CD4-positive, alpha-beta T cell treated with Interleukin-17A for 4 hours (primary cell): Measurements from ENCODE around the gene FBXL19.
"Not testable (repeated sequence)": the region's sequence is repeated elsewhere in the genome, so short reads cannot be mapped to it uniquely, and the experiment has no call there.

Source experiments
- DNase-seq: peaks from one replicate; pipeline ENCODE4 v3.0.0-alpha.2; 2020; ENCODE audit warnings: mixed read lengths

The FBXL19 gene

GRCh38 chr16:30923554-30924075 lies at the start of gene FBXL19:
FBXL19 (plus strand) TSS chr16:30923572; CDS start chr16:30925755, 2,183 bp downstream.
- no peak for DNase-seq

DNA sequence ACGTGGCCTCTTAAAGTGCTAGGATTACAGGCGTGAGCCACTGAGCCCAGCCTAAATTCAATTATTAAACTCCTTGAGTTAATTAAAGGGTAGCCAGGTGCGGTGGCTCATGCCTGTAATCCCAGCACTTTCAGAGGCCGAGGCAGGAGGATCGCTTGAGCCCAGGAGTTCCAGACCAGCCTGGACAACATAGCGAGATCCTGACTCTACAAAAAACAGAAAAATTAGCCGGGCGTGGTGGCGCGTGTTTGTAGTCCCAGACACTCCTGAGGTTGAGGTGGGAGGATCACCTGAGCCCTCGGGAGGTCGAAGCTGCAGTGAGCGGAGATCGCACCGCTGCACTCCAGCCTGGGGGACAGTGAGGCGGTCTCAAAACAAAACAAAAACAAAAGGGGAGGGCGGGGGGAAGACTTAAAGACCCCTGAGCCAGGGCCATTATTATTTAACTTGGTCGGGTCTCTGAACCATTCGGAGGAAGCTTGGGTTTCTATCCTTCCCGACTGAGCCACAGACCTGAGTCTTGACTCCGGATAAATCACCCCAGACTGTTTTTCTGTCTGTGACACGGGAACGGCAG lies 49.0 kb upstream of the FBXL19 start:
- no peak for DNase-seq

DNA sequence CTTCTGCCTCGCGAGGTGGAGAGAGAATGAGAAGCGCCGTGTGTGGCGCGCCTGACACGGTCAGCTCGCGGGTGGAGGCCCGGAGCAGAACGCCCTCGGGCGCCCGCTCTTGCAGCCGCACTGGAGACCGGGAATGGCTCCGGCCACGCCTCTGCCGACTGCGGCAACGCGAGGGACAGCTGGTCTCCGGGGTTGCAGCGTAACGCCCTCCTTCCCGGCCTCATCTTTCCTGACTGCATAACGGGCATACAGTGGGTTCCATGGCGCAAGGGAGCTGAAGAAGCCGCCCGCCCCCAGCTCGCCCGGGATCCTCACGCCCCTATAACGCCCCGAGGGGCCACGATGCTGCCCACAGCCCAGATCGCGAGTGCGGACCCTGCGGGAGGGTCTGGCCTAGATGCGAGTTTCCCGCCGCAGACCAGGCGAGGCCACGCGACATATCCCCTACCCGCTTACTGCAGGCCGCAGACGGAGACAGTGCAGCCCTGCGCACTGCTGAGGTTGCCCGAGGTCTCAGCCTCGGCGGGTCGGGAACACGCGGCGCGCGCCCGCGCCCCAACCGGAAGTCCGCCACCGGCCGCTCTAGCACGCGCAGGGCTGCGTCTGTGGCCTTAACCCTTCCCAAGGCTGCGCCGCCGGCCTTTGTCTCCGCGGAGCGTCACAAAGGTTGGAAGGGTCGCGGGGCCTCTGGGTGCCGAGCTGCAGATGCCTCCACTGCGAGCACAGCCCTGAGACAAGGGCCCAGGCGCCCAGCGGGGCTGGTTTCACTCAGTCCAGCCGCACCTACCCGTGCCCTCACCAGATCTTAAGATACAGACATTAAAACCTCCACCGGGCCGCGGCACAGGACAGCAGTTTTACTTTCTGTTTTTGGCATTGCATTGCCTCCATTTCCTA lies 48.3 kb upstream of the FBXL19 start:
- DNase-seq, result peak; percentile 93

DNA sequence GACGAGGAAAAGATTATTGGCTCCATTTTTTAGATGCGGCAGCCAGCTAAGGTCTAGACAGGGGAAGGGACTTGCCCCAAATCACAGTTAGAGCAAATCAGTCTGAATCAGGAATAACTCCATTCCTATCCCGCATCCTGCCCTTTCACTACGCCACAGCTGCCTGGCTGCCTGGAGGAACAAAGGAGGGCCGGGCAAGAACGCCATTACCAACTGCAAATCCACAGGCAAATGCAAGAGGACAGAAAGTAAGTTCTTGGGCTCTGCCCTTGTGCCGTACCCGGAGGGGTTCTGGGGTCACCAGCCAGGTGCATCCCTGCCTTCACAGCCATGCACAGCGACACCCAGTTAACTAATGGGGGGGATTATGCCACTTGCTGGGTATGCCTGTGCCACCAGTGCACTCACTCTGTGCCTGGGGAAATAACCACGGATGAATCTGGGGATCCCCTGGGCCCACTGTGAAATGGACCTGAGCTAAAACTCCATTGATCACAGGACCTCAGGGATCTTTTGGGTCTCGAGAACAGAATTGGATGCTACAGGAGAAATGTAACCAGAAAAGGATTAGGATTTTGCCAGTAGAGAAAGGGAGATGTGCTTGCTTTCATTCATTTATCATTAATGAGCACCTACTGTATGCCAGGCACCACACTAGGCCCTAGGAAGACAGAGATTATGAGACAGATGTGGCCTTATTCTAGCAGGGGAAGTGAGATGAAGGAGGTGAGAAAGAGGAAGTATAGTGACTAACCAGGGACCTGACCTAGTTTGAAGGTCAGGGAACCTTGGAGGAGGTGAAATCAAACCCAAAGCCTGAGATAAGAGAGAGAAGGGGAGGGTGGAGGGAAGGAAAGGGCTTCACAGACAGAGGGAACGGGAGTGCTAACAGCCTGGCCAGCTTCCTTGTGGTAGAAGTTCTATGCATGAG lies 47.2 kb upstream of the FBXL19 start:
- peak; percentile 33 for DNase-seq

DNA sequence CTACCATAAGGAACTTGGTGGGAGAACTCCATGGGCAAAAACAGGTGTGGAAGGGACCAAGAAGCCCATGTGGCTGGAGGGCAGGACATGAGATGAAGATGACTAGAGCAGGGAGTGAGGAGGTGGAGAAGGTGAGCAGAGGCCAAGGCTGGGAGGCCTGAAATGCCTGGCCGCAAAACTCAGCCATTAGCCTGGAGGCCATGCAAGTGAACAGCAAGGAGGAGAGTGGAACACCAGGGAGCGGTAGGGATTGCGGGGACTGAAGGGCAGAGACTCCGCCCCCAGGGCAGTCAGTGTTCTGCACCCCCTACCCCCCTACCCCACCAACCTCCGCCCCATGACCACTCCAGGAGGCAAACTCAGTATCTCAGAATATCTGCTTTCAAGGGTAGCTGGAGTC lies 46.5 kb upstream of the FBXL19 start:
- DNase-seq, result no peak

- DNase-seq, result no peak
Observed at GRCh38 chr16:30882429-30883310, 40.7 kb upstream of the FBXL19 start.

DNA sequence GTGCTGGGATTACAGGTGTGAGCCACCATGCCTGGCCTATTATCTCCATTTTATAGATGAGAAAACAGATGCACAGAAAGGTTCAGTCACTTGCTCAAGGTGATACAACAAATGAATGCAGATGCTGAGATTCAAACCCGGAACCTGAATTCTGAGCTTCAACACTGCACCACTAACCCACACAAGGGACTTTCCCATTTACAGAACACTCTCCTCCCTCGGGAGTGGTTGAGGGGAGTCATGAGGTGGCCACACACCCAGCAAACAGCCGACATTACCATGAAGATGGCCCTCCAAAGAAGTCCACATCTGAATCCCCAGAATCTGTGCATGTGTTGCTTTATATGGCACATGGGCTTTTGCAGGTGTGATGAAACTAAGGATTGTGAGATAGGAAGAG lies 38.6 kb upstream of the FBXL19 start:
- no peak for DNase-seq

DNA sequence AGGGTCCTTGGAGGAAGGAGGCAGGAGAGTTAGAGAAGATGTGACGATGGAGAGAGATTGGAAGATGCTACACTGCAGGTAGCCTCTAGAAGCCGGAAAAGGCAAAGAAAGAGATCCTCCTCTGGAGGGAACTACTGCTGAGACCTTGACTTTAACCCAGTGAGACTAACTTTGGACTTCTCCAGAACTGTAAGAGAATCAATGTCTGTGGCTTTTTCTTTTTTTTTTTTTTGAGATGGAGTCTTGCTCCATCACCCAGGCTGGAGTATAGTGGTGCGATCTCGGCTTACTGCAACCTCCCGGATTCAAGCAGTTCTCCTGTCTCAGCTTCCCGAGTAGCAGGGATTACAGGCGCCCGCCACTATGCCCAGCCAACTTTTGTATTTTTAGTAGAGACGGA lies 38.2 kb upstream of the FBXL19 start:
- no peak for DNase-seq

DNA sequence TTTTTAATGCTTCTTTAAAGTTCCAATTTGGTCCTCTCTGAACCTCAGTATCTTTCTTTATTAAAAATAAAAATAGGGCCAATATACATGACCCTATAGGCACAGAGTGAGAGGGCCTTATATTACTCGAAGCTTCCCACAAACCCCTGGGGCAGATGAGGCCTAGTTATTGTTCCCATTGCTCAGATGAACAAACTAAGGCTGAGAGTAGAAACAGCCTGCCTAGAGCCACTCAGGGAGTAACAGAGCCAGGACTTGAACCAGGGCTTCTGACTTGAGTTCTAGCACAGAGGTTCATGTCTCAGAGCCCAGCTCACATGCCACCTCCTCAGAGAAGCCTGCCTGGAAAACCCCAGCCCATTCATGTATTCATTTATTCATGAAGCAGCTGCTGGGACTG lies 37.2 kb upstream of the FBXL19 start:
- no peak for DNase-seq

GRCh38 chr16:30887927-30888326 lies 35.4 kb upstream of the FBXL19 start:
- no peak for DNase-seq

- no peak for DNase-seq
Observed at GRCh38 chr16:30888856-30889499, 34.4 kb upstream of the FBXL19 start.

DNA sequence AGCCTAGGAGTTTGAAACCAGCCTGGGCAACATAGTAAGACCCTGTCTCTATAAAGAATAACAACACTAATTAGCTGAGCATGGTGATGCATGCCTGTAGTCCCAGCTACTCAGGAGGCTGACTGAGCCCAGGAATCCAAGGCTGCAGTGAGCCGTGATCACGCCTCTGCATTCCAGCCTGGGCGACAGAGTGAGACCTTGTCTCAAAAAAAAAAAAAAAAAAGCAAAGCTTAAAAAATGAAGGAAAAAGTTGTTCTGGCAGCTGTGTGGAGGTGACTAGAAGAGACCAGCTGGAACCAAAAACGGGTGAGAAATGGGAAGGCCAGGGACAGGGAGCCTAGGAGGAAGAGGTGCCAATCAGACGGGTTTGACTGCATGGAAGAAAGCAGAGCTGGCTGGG lies 33.7 kb upstream of the FBXL19 start:
- DNase-seq, result no peak

DNA sequence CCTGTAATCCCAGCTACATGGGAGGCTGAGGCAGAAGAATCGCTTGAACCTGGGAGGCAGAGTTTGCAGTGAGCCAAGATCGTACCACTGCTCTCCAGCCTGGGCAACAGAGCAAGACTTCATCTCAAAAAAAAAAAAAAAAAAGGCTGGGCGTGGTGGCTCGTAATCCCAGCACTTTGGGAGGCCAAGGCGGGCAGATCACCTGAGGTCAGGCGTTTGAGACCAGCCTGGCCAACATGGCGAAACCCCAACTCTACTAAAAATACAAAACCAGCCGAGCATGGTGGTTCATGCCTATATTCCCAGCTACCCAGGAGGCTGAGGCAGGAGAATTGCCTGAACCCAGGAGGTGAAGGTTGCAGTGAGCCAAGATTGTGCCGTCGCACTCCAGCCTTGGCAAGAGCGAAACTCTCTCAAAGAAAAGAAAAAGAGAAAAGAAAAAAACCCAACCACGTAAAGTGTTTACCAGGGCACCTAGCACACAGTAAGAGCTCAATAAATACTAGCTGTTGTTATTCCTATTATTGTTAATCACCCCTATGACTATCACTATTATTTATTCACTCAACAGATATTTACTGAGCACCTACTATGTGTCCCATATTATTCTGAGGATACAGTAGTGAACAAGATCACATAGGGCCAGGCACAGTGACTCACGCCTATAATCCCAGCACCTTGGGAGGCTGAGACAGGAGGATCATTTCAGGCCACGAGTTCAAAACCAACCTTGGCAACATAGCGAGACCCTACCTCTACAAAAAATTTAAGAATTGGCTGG lies 32.1 kb upstream of the FBXL19 start:
- DNase-seq, result not testable (repeated sequence)

DNA sequence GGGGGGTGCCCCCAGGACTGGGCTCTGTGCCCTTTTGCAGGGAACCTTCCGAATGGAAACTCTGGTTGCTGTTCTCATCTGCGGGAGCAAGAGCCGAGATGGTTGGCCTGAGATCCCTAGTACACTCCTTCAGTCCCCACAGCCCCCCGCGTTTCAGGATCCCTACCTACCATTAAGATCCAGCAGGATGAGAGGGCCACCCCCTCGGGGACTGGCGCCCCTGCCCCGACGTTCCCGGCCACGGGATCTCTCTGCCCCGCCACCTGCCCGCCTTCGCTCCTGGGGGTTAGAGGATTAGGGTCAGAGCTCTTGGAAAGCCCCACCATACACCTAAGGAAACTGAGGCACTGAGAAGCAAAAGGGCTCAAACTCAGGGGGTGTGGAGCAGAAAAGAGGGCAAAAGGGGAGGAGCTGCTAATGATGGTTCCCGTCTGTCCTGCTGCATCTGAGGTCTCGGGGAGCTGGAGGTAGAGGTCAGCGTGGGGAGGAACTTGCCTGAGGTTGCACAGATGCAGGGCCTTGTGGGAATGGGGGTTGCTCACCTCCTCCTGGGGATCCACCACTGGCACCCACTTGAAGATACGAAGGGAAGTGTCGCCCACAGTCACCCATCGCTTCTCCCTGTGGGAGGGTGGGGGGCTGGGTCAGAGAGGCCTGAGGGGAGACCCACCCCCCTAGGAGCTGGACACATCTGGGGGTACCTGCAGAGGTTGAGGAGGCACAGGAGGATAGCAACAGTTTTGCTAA lies 30.5 kb upstream of the FBXL19 start:
- no peak for DNase-seq

DNA sequence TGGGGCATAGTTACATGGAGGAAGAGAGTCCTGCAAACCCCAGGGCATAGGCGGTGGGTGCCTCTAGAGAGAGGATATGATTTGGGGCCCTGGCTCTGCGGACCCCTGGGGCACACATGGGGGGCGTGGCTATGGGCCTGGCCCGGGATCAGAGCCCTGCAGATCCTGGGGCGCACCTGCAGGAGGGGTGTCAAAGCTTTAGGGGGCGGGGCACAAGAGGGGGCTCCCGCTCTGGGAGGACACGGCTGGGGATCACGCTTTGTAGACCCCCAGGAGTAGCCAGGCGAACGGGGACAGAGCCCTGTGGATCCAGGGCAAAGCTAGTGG lies 30.0 kb upstream of the FBXL19 start:
- peak; percentile 27 for DNase-seq

DNA sequence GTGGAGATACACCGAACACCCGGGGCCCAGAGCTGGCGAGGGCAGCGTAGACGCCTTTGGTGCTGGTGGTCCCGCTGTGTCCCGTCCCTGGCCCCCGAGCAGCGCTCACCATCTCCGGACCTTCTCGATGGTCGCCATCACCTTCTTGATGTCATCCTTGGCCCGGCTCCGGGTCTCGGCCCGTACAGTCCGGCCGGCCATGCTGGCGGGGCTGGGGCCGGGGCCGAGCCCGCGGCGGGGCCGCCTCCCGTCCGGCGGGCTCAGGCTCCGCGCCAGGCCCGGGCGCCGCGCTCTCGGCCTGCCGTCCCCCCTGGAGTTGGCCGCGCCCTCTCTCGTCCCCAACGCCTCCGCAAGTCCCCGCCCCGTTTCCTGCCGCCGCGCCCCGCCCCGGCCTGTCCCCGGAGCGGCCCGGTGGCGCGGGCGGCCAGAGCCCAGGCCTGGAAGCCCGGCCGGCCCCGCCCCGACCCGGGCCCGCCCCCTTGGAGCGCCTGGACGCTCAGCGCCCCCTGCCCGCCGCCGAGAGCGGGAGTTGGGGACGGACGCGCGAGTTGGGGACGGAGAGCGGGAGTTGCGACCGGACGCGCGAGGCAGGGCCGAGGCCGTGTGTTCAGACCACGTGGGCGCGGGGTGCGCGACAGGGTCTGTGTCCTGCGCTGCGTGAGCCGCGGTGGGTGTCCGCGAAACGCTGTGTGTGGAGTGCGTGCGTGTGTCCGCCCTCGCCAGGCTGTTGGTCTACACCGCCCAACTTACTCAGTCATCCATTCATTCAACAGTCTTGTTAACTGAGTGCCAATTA lies 29.4 kb upstream of the FBXL19 start, which contains the start of gene BCL7C:
Gene BCL7C (minus strand): TSS at position 334 of the 796 bp plus-strand sequence. CDS start 133 bp downstream, at position 201.
- DNase-seq, result peak; percentile 89

DNA sequence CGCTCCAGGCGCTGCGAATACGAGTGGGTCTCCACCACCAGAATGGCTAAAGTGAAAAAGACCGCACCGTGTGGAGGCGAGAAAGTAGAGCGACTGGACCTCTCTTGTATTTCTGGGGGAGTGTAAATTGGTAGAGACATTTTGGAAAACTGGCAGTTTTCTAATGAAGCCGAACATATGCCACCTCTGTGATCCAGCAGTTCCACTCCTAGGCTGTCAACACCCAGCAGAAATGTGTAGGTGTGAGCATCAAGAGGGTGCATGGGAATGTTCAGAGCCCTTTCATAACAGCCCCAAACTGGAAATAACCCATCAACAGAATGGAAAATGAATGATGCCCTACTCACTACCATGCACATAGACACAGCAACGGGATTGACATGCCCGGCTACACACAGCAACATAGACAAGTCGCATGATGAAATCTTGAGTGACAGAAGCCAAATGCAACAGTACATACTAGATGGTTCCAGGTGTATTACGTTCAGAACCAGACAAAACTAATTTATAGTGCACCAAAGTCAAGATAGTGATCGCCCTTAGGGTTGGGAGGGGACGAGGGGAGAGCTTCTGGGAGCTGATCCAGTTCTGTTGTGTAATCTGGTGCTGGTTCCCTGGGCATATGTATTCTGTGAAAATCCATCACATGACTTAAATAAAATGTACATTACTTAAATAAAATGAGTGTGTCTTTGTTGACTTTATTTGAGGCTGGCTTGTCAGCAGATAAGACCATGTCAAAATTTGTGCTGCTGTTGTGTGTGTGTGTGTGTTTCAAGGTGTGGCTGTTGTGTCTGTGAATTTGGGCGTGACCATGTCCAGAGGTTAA lies 28.6 kb upstream of the FBXL19 start:
- no peak for DNase-seq

DNA sequence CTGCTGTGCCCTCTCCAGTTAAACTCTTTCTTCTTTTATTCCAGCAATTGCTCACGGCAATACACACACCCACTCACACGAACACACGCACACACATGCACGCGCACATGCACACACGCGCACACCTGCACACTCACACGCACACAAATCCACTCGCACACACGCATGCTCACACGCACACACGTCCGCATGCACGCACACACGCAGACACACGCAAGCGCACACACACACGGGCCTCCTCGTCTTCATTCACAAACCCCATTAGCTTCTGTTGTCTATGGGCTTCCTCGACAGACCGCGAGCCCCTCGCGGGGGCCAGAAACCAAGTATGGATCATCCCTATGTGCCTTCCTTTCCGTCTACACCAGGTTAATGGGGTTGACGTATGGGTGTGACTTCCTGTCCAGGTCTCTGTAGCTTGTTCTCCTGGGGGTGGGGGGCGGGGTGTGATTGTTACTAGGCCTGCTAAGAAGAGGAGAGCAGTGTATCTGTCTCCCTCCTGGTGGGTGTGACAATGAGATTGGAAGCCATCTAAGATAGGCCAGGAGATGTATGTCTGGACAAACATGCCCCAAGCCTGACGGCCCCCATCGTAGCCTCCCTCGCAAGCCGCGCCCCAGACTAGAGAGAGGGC lies 27.6 kb upstream of the FBXL19 start:
- no peak for DNase-seq
